ENCODE data around the gene PIF1. TPM values are rescaled to one million over a fixed set of nuclear protein-coding genes. Genes with fewer than 3 reads are reported as not detected.

PIF1 gene, protein sequence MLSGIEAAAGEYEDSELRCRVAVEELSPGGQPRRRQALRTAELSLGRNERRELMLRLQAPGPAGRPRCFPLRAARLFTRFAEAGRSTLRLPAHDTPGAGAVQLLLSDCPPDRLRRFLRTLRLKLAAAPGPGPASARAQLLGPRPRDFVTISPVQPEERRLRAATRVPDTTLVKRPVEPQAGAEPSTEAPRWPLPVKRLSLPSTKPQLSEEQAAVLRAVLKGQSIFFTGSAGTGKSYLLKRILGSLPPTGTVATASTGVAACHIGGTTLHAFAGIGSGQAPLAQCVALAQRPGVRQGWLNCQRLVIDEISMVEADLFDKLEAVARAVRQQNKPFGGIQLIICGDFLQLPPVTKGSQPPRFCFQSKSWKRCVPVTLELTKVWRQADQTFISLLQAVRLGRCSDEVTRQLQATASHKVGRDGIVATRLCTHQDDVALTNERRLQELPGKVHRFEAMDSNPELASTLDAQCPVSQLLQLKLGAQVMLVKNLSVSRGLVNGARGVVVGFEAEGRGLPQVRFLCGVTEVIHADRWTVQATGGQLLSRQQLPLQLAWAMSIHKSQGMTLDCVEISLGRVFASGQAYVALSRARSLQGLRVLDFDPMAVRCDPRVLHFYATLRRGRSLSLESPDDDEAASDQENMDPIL
- total RNA-seq (2012; rRNA removed) (3.9 and 5.3 TPM in 2 replicates), polyA plus RNA-seq (2012; rRNA removed) (19.2 and 19.9 TPM in 2 replicates), Bru-seq, nascent RNA (percentile 62 among the genes with signal in this experiment), BruChase-seq, experiment 1, labeled RNA remaining after a 6-hour chase (percentile 65 among the genes with signal in this experiment), BruChase-seq, experiment 2, labeled RNA remaining after a 2-hour chase (percentile 64 among the genes with signal in this experiment)
- polyA plus RNA-seq (2012; cell fraction: cytosol; rRNA removed) = 10.6 and 10.8 TPM in 2 replicates
- 72.6 and 161 TPM in 2 replicates for polyA plus RNA-seq (2012; cell fraction: nucleus; rRNA removed; ENCODE audit: low replicate concordance)
- long read RNA-seq, partial matches to known transcripts = 1 of 8 reads
- long read RNA-seq, other reads (novel, unspliced or antisense) = 6 of 8 reads

DNA sequence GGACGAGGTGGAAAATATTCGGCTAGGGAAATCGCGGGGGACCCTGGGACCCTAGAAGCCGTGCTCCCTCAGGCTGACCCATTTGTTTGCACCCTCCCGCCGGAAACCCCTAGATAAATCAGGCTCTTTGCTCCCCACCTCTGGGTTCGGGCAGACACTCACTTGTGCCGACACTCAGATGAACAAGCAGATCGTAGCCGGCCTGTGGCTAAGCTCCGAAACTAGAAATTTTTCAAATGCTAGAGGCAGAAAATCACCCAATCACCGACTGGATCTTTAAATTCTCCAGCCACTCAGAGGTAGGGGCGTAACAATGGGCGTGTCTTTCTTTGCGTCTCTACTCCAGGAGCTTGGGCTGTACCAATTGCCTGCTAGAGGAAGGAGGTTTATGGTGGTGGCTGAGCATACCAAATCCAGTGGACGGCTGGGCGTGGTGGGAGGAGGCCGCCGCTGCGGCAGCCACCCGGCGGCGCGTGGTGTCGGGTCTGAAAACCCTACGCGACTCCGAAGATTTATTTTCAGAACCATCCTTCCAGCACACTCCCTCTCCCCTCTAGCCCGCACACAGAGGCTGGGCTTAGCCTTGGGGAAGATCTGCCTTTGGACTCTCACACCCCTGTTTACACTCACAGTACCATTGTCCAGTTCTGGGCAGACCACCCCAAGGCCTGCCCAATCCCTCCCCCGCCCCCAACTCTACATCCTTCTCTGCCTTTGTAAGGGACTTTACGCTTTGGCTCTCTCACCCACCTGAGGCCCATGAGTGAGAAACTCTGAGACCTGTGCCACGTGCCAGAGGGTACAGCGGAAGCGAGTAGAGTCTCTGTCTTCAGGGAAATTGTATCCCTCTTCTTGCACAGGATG is at the start of gene PIF1:
Gene PIF1 (minus strand): TSS at position 217 of the 864 bp plus-strand sequence. CDS start 1,312 bp downstream, outside the sequence.
- peaks cover 7% of the 10 kb centered on the region; the same call in 1 of the 2 replicates for H3K4me1 ChIP-seq (ENCODE audit: control insufficient read depth, insufficient read depth, low read length)
- peak within 1 kb of the TSS; percentile 92 for H3K4ac ChIP-seq (ENCODE audit: low read depth, low read length)
- 2% methylated on average over 7 of the region's 35 CpGs; no CpG with 5 or more reads in 1 of the 2 experiments for WGBS, 2 experiments (ENCODE audit: extremely low coverage in 2 of 2, insufficient read length in 1 of 2)
- peak within 1 kb of the TSS; percentile 95 for H2AK9ac ChIP-seq (replicated peaks; ENCODE audit: low read depth, low read length, poor library complexity)
- peak within 1 kb of the TSS; percentile 91 for H3K14ac ChIP-seq (replicated peaks; ENCODE audit: low read depth, low read length)
- peaks cover 1% of the 10 kb centered on the region; the same call in 1 of the 2 replicates for H3K36me3 ChIP-seq (ENCODE audit: control insufficient read depth, insufficient read depth, low read length)
- H2AK5ac ChIP-seq (ENCODE audit: low read depth, low read length) = peak within 1 kb of the TSS; percentile 86
- peak within 1 kb of the TSS; percentile 78 to 97 for H4K8ac ChIP-seq (ENCODE audit: low read depth in 2 of 2, low read length in 2 of 2)
- peak within 1 kb of the TSS; percentile 28 for H4K5ac ChIP-seq (ENCODE audit: low read depth, low read length)
- no peaks in the 10 kb centered on the region; the same call in 1 of the 2 replicates for H3K9me1 ChIP-seq (ENCODE audit: insufficient read depth, low read length)
- ATAC-seq (ENCODE audit: low read depth) (peak; percentile 95), DNase-seq (peak; percentile 99)
- peak within 1 kb of the TSS; percentile 64 for H3K56ac ChIP-seq (ENCODE audit: extremely low read depth, insufficient read depth, low read length)
- peak within 1 kb of the TSS; percentile 5 for H2BK20ac ChIP-seq (ENCODE audit: low read depth, low read length)
- peaks cover 12 to 38% of the 10 kb centered on the region in 2 experiments for H3K79me1 ChIP-seq (ENCODE audit: low read depth in 1 of 2, low read length in 2 of 2)
- peak within 1 kb of the TSS; percentile 97 for H3K4me2 ChIP-seq (ENCODE audit: low read depth, low read length)
- H3K23ac ChIP-seq (ENCODE audit: low read depth, low read length) = peak within 1 kb of the TSS; percentile 62
- in situ Hi-C loops (cut with MboI; ENCODE audit: low sequenced_read_pairs) (no loop called here), intact Hi-C loops (cut with micrococcal nuclease) (no loop called here), dilution Hi-C loops (cut with HindIII; ENCODE audit: low sequenced_read_pairs, unreplicated experiment) (no loop called here)
- H2AFZ ChIP-seq (replicated peaks; ENCODE audit: low read length, poor library complexity) = peak within 1 kb of the TSS; percentile 91
- peak within 1 kb of the TSS; percentile 36 for H3K27ac ChIP-seq (ENCODE audit: insufficient read depth, low read length)
- ChIA-PET CTCF (interaction anchor here (1.1 kb wide), 1 partner anchor 17 kb away, joined by 4 read pairs; no protein-coding TSS in a partner anchor), POLR2A (ENCODE audit: unreplicated experiment) (interaction anchor here (1.0 kb wide), 1 partner anchor 15 kb away, joined by 3 read pairs; no protein-coding TSS in a partner anchor)
- no peaks in the 10 kb centered on the region for H3K9me3 ChIP-seq (ENCODE audit: control insufficient read depth, insufficient read depth, low read length)
- BruUV-seq (replicated peaks) = no TSS peak
- H2BK120ac ChIP-seq (ENCODE audit: low read depth, low read length) = peak within 1 kb of the TSS; percentile 71
- peak within 1 kb of the TSS; percentile 52 for H2BK5ac ChIP-seq (ENCODE audit: low read depth, low read length, poor library complexity, severe bottlenecking)
- 0 out of 2 replicates have a peak, but pooled peaks cover 3% of the 10 kb centered on the region for H4K20me1 ChIP-seq (ENCODE audit: insufficient read depth, low read length)
- H3K4me3 ChIP-seq (ENCODE audit: insufficient read depth, low read depth, low read length) = peak within 1 kb of the TSS; percentile 50
- peak within 1 kb of the TSS; percentile 63; the same call in 1 of the 3 replicates for H2BK15ac ChIP-seq (ENCODE audit: low read depth, low read length)
- H3K9ac ChIP-seq (ENCODE audit: low read depth, low read length) = peak within 1 kb of the TSS; percentile 72
- no peaks in the 10 kb centered on the region for H3K27me3 ChIP-seq (ENCODE audit: control insufficient read depth, insufficient read depth, low read length)
- H3K18ac ChIP-seq (ENCODE audit: low read depth, low read length) = peak within 1 kb of the TSS; percentile 7
- H4K91ac ChIP-seq (ENCODE audit: insufficient read depth, low read depth, low read length) = peak within 1 kb of the TSS; percentile 95
- TF ChIP-seq BHLHE40 (IDR thresholded peaks at IDR 0.05; ENCODE audit: low read depth, low read length) (peak; percentile 94), FOS (IDR thresholded peaks at IDR 0.05; ENCODE audit: low read depth, low read length) (no peak), CHD1 (IDR thresholded peaks at IDR 0.05; ENCODE audit: low read depth, low read length) (peak; percentile 87; the same call in 1 of the 2 replicates), RFX5 (IDR thresholded peaks at IDR 0.05; ENCODE audit: low read depth, low read length) (no peak), RCOR1 (IDR thresholded peaks at IDR 0.05; ENCODE audit: insufficient replicate concordance, low read length) (no peak), NFE2L2 (IDR thresholded peaks at IDR 0.05; ENCODE audit: low read depth, low read length) (no peak), POLR2A (IDR thresholded peaks at IDR 0.05; ENCODE audit: low read depth, low read length) (peak; percentile 71; the same call in 1 of the 2 replicates), MAZ (IDR thresholded peaks at IDR 0.05; ENCODE audit: borderline replicate concordance, low read depth, low read length) (no peak; the same call in 1 of the 2 replicates)
- TF ChIP-seq, protein P1, sequence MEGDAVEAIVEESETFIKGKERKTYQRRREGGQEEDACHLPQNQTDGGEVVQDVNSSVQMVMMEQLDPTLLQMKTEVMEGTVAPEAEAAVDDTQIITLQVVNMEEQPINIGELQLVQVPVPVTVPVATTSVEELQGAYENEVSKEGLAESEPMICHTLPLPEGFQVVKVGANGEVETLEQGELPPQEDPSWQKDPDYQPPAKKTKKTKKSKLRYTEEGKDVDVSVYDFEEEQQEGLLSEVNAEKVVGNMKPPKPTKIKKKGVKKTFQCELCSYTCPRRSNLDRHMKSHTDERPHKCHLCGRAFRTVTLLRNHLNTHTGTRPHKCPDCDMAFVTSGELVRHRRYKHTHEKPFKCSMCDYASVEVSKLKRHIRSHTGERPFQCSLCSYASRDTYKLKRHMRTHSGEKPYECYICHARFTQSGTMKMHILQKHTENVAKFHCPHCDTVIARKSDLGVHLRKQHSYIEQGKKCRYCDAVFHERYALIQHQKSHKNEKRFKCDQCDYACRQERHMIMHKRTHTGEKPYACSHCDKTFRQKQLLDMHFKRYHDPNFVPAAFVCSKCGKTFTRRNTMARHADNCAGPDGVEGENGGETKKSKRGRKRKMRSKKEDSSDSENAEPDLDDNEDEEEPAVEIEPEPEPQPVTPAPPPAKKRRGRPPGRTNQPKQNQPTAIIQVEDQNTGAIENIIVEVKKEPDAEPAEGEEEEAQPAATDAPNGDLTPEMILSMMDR (conservative IDR thresholded peaks at IDR 0.05; ENCODE audit: low read depth, low read length) = no peak
- TF ChIP-seq, protein P2, sequence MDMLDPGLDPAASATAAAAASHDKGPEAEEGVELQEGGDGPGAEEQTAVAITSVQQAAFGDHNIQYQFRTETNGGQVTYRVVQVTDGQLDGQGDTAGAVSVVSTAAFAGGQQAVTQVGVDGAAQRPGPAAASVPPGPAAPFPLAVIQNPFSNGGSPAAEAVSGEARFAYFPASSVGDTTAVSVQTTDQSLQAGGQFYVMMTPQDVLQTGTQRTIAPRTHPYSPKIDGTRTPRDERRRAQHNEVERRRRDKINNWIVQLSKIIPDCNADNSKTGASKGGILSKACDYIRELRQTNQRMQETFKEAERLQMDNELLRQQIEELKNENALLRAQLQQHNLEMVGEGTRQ (IDR thresholded peaks at IDR 0.05; ENCODE audit: low read depth, low read length) = no peak

Data from IMR-90 (cell line).